ENCODE data around the gene C1orf159.

- TF ChIP-seq, protein P1, sequence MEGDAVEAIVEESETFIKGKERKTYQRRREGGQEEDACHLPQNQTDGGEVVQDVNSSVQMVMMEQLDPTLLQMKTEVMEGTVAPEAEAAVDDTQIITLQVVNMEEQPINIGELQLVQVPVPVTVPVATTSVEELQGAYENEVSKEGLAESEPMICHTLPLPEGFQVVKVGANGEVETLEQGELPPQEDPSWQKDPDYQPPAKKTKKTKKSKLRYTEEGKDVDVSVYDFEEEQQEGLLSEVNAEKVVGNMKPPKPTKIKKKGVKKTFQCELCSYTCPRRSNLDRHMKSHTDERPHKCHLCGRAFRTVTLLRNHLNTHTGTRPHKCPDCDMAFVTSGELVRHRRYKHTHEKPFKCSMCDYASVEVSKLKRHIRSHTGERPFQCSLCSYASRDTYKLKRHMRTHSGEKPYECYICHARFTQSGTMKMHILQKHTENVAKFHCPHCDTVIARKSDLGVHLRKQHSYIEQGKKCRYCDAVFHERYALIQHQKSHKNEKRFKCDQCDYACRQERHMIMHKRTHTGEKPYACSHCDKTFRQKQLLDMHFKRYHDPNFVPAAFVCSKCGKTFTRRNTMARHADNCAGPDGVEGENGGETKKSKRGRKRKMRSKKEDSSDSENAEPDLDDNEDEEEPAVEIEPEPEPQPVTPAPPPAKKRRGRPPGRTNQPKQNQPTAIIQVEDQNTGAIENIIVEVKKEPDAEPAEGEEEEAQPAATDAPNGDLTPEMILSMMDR (IDR thresholded peaks at IDR 0.05 in 2 of 3, conservative IDR thresholded peaks at IDR 0.05 in 1 of 3; ENCODE audit: insufficient read depth in 2 of 3, low read depth in 1 of 3, low read length in 3 of 3) = no peak
- TF ChIP-seq NR2C2 (CRISPR knock-in tag; IDR thresholded peaks at IDR 0.05) = no peak
- no peak for TF ChIP-seq NR2C2 (tag; IDR thresholded peaks at IDR 0.05)
- no peak for TF ChIP-seq JUN (IDR thresholded peaks at IDR 0.05; ENCODE audit: borderline replicate concordance, low read depth, low read length)
- TF ChIP-seq JUN (CRISPR knock-in tag; IDR thresholded peaks at IDR 0.05; ENCODE audit: borderline replicate concordance) = no peak
- TF ChIP-seq TEAD4 (IDR thresholded peaks at IDR 0.05; ENCODE audit: low read length) = no peak
- TF ChIP-seq TEAD4 (CRISPR knock-in tag; IDR thresholded peaks at IDR 0.05; ENCODE audit: borderline replicate concordance) = no peak
- TF ChIP-seq, protein P2, sequence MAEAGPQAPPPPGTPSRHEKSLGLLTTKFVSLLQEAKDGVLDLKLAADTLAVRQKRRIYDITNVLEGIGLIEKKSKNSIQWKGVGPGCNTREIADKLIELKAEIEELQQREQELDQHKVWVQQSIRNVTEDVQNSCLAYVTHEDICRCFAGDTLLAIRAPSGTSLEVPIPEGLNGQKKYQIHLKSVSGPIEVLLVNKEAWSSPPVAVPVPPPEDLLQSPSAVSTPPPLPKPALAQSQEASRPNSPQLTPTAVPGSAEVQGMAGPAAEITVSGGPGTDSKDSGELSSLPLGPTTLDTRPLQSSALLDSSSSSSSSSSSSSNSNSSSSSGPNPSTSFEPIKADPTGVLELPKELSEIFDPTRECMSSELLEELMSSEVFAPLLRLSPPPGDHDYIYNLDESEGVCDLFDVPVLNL (CRISPR knock-in tag; IDR thresholded peaks at IDR 0.05; ENCODE audit: low read depth) = no peak
- TF ChIP-seq, protein P3, sequence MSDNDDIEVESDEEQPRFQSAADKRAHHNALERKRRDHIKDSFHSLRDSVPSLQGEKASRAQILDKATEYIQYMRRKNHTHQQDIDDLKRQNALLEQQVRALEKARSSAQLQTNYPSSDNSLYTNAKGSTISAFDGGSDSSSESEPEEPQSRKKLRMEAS (CRISPR knock-in tag; IDR thresholded peaks at IDR 0.05) = no peak
- no peak for TF ChIP-seq JUNB (CRISPR knock-in tag; conservative IDR thresholded peaks at IDR 0.05)
- no peak for TF ChIP-seq FOSL1 (tag; conservative IDR thresholded peaks at IDR 0.05)
- TF ChIP-seq, protein P4, sequence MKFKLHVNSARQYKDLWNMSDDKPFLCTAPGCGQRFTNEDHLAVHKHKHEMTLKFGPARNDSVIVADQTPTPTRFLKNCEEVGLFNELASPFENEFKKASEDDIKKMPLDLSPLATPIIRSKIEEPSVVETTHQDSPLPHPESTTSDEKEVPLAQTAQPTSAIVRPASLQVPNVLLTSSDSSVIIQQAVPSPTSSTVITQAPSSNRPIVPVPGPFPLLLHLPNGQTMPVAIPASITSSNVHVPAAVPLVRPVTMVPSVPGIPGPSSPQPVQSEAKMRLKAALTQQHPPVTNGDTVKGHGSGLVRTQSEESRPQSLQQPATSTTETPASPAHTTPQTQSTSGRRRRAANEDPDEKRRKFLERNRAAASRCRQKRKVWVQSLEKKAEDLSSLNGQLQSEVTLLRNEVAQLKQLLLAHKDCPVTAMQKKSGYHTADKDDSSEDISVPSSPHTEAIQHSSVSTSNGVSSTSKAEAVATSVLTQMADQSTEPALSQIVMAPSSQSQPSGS (CRISPR knock-in tag; IDR thresholded peaks at IDR 0.05) = no peak
- no peak for TF ChIP-seq YY1 (IDR thresholded peaks at IDR 0.05; ENCODE audit: borderline replicate concordance in 1 of 3, control insufficient read depth in 1 of 3, extremely low read depth in 1 of 3, insufficient read depth in 3 of 3, insufficient read length in 1 of 3, insufficient replicate concordance in 2 of 3, low read depth in 1 of 3, low read length in 2 of 3)
- no peak for TF ChIP-seq POLR3G (IDR thresholded peaks at IDR 0.05; ENCODE audit: extremely low read depth, insufficient read length, insufficient replicate concordance)
- TF ChIP-seq NCOR1 (IDR thresholded peaks at IDR 0.05) = no peak
- TF ChIP-seq TBP (optimal IDR thresholded peaks at IDR 0.05; ENCODE audit: low read depth, low read length) = no peak
- TF ChIP-seq SMAD1 (IDR thresholded peaks at IDR 0.05; ENCODE audit: low read depth, low read length, partially characterized antibody) = no peak
These were observed 67.1 kb downstream of the C1orf159 start for GRCh38 chr1:1048765-1049164.
